ENCODE data around the gene RLN3. TPM values are rescaled to one million over a fixed set of nuclear protein-coding genes. Genes with fewer than 3 reads are reported as not detected.

Gene RLN3
- total RNA-seq, 1 donor from 2014 or later: not detected

GRCh38 chr19:14055396-14055795, 27.4 kb downstream of the RLN3 start:
- DNase-seq (ENCODE audit: low read depth): no peak
- TF ChIP-seq CTCF (conservative IDR thresholded peaks at IDR 0.05; ENCODE audit: low read depth, low read length): no peak
- H3K4me3 ChIP-seq (ENCODE audit: low read depth, low read length): no peak overlapping the region

GRCh38 chr19:14056069-14056666, 28.2 kb downstream of the RLN3 start:
- no peak for TF ChIP-seq CTCF (conservative IDR thresholded peaks at IDR 0.05; ENCODE audit: low read depth, low read length)

GRCh38 chr19:14056741-14057356, 28.9 kb downstream of the RLN3 start:
- H3K4me3 ChIP-seq (ENCODE audit: low read depth, low read length): no peak overlapping the region
- no peak for DNase-seq (ENCODE audit: low read depth)
- TF ChIP-seq CTCF (conservative IDR thresholded peaks at IDR 0.05; ENCODE audit: low read depth, low read length): no peak

More at GRCh38 chr19:14056069-14056666, 28.2 kb downstream of the RLN3 start:
- H3K4me3 ChIP-seq (ENCODE audit: low read depth, low read length): no peak overlapping the region
- DNase-seq (ENCODE audit: low read depth): no peak

GRCh38 chr19:14058182-14059092, 30.5 kb downstream of the RLN3 start:
- no peak overlapping the region for H3K4me3 ChIP-seq (ENCODE audit: low read depth, low read length)
- no peak for TF ChIP-seq CTCF (conservative IDR thresholded peaks at IDR 0.05; ENCODE audit: low read depth, low read length)
- DNase-seq (ENCODE audit: low read depth): no peak

- DNase-seq (ENCODE audit: low read depth): no peak
- TF ChIP-seq CTCF (conservative IDR thresholded peaks at IDR 0.05; ENCODE audit: low read depth, low read length): peak; percentile 76
- H3K4me3 ChIP-seq (ENCODE audit: low read depth, low read length): no peak overlapping the region
These were observed 31.1 kb downstream of the RLN3 start for GRCh38 chr19:14059093-14059480.

- no peak for TF ChIP-seq CTCF (conservative IDR thresholded peaks at IDR 0.05; ENCODE audit: low read depth, low read length)
- DNase-seq (ENCODE audit: low read depth): no peak
- H3K4me3 ChIP-seq (ENCODE audit: low read depth, low read length): no peak overlapping the region
These were observed 31.8 kb downstream of the RLN3 start for GRCh38 chr19:14059652-14060155.
